GM19025 (cell line): Measurements from ENCODE around the gene SEC24D.

Experiments used
- ATAC-seq: cut with Tn5 transposase; IDR thresholded peaks from one replicate; pipeline ENCODE4 v1.9.1; 2021; ENCODE audit warnings: mild to moderate bottlenecking, low read depth, moderate library complexity; ENCODE audit not compliant: unreplicated experiment

Gene SEC24D

GRCh38 chr4:118846979-118847378 is 11.1 kb upstream of the SEC24D start:
- no peak for ATAC-seq

GRCh38 chr4:118845552-118846050 is 9.7 kb upstream of the SEC24D start:
- ATAC-seq: no peak

- no peak for ATAC-seq
These were observed 7.3 kb upstream of the SEC24D start for GRCh38 chr4:118843237-118843636.

- ATAC-seq: no peak
These were observed 6.1 kb upstream of the SEC24D start for GRCh38 chr4:118842055-118842454.

GRCh38 chr4:118839221-118839927 is 3.4 kb upstream of the SEC24D start:
- no peak for ATAC-seq

GRCh38 chr4:118837121-118837507 is 1.2 kb upstream of the SEC24D start:
- no peak for ATAC-seq

- ATAC-seq: peak; percentile 28
These were observed 585 bp upstream of the SEC24D start for GRCh38 chr4:118836301-118837120.

- peak; percentile 59 for ATAC-seq
These were observed 861 bp downstream of the SEC24D start for GRCh38 chr4:118834960-118835569.

GRCh38 chr4:118834070-118834469 is 1.9 kb downstream of the SEC24D start:
- no peak for ATAC-seq

GRCh38 chr4:118833192-118833820 is 2.6 kb downstream of the SEC24D start:
- no peak for ATAC-seq

- ATAC-seq: no peak
These were observed 6.8 kb downstream of the SEC24D start for GRCh38 chr4:118829107-118829506.

- ATAC-seq: no peak
These were observed 9.0 kb downstream of the SEC24D start for GRCh38 chr4:118826723-118827444.

GRCh38 chr4:118825799-118826198 is 10.1 kb downstream of the SEC24D start:
- no peak for ATAC-seq

GRCh38 chr4:118824141-118824540 is 11.8 kb downstream of the SEC24D start:
- ATAC-seq: no peak

- ATAC-seq: no peak
These were observed 12.5 kb downstream of the SEC24D start for GRCh38 chr4:118823471-118823870.

- ATAC-seq: no peak
These were observed 14.2 kb downstream of the SEC24D start for GRCh38 chr4:118821590-118822293.

- ATAC-seq: no peak
These were observed 18.6 kb downstream of the SEC24D start for GRCh38 chr4:118817178-118817930.

GRCh38 chr4:118816538-118817177 is 19.3 kb downstream of the SEC24D start:
- no peak for ATAC-seq
